GM19467 (cell line): ENCODE measurements around the gene IFI6.

Source experiments
- ATAC-seq: cut with Tn5 transposase; IDR thresholded peaks from one replicate; pipeline ENCODE4 v1.9.1; 2021; ENCODE audit warnings: mild to moderate bottlenecking, moderate library complexity; ENCODE audit not compliant: unreplicated experiment

The IFI6 gene

GRCh38 chr1:27676410-27676809 lies 4.4 kb upstream of the IFI6 start:
- no peak for ATAC-seq

DNA sequence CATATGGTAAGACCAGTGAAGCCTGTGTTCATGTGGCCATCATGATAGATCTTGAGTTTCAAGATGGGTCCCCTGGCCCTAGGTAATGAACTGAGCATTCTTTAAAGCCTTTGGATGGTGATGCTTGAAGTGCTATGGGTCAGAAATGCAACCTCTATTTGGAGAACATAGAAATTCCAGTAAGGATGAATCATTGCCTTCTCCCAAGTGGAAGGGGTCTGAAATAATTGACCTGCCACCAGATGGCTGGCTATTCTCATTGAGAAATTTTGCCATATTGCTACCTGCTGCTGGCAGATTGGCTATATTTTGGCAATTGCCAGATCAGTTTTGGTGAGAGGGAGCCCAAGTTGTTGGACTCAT lies 739 bp upstream of the IFI6 start:
- ATAC-seq, result no peak

- no peak for ATAC-seq
Measured at GRCh38 chr1:27669876-27670275, 2.1 kb downstream of the IFI6 start.

DNA sequence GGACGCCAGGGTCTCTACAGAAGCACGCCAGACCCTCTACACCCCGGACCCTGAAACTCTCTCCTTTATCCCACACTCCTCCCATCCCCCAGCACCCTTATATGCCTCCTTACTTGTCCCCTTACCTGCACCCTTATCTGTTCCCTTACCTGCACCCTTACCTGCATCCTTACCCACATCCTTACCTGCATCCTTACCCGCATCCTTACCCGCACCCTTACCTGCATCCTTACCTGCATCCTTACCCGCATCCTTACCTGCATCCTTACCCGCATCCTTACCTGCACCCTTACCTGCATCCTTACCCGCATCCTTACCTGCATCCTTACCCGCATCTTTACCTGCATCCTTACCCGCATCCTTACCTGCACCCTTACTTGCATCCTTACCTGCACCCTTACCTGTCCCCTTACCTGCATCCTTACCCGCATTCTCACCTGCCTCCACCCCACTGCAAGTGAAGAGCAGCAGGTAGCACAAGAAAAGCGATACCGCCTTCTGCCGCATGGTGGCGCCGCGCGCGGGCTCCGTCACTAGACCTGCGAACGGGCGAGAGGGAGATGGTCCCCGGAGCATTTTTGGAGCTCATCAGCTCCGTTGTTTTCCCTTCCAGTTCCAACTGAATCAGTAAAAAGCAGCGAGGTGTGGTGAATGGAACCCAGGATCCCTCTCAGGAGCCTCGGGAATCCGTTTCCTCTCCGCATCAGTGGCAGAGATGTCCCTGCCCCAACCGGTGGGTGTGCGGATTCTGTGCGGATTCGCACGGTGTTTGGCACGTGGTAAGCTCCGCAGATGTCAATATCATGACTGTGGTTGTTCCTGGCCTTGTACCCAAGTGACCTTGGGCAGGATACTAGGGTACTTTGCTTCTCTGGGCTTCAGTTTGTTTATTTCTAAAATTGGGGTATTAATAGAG lies 2.9 kb downstream of the IFI6 start:
- ATAC-seq, result no peak

DNA sequence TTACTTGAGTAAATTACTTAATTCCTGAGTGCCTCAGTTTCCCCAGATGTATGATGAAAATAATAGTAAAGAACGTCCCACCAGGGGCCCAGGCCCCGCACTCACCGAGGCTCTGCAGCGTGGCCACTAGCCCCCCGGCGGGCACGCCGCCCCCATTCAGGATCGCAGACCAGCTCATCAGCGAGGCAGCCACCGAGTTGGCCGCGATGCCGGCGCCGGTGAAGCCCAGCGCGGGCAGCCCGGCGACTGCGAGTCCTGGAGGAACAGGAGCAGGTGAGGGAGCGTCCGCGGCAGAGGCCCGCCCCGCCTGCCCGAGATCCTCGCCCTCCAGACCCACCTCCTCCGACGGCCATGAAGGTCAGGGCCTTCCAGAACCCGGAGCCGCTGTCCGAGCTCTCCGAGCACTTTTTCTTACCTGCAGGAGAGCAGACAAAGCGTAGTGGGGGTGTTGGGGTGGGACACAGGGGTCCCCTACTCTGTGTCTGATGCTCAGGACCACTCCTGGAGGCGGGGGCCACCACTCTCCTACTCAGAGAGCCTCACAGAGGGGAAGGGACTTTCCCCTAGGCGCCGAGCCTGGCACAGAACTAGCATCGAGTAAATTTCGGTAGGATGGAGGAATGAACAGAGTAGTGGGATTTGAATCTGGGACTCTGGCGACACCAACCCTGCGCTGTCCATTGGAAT lies 3.7 kb downstream of the IFI6 start:
- ATAC-seq, result no peak

DNA sequence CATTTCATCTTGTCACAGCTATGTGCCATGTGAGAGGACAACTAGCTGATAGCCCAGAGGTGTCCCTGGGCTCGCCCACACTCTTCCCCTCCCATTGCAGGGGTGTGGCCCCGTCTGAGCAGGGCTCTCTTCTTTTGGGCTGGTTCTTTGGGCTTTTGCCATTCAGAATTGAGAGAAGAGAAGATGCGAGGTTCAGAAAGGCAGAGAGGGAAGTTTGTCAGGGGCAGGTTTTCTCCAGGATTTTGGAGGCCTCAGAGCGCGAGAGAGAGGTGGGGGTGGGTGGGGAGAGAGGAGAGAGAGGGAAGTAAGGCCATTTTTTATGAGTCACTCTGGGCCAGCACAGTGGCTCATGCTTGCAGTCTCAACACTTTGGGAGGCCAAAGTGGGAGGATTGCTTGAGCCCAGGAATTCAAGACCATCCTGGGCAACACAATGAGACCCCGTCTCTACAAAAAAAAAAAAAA lies 5.2 kb downstream of the IFI6 start:
- no peak for ATAC-seq

DNA sequence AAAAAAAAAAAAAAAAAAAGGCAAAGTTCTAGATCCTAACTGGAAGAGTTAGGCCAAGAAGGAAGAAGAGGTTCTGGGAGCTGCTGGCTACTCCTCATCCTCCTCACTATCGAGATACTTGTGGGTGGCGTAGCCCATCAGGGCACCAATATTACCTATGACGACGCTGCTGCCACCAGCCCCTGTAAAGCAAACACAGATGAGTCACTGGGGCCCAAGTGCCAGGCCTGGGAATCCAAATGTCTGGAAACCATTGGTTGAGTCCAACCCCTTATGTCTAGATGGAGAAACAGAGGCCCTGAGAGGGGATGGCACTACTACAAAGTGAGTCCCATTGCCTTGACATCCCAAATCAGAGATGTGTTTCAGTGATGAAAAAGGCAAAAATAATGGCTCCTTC lies 5.7 kb downstream of the IFI6 start:
- ATAC-seq, result no peak

- no peak for ATAC-seq
Measured at GRCh38 chr1:27665016-27665651, 6.9 kb downstream of the IFI6 start.

GRCh38 chr1:27664291-27664690 lies 7.7 kb downstream of the IFI6 start:
- ATAC-seq, result no peak

- ATAC-seq, result peak; percentile 37
Measured at GRCh38 chr1:27662707-27663393, 9.1 kb downstream of the IFI6 start.

DNA sequence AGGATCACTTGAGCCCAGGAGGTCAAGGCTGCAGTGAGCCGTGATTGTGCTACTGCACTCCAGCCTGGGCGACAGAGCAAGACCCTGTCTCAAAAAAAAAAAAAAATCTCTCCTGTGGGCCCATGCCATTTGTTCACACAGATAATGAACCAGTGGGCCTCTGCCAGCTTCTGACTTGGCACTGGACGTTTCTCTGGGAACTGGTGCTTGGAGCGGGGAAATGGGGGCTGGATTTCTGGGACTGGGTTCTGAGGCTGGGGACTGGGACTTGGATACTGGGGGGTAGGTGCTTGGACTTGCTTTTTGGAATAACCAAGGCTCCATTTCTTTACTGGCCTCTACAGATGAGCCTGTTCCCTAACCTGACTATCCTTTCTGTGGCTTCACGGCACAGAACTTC lies 9.7 kb downstream of the IFI6 start:
- no peak for ATAC-seq

DNA sequence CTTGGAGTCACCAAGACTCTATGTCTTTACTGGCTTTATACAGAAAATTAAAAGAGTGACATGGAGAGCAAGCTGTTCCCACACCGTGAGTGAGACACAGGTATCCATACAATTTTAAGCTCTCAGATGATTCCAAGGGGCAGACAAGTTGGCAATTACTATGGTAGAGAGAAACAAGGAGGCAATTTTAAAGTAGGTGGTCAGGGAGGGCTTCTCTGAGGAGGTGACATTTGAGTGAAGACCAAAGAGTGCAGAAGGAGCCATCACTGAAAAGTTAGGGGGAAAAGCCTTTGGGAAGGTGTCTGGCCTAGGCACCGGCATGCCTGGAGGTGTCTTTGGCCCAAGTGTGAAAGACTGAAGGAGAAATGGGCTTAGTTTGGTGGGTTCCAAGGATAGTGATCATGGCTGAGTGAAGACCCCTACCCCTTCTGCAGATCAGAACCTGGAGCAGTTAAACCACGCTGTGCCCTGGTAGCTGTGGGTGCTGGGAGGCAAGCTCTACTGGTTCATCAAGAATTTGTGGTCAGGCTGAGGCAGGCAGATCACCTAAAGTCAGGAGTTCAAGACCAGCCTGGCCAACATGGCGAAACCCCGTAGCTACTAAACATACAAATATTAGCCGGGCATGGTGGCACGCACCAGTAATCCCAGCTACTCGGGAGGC lies 10.4 kb downstream of the IFI6 start:
- no peak for ATAC-seq

- ATAC-seq, result no peak
Measured at GRCh38 chr1:27660300-27660835, 11.6 kb downstream of the IFI6 start.

DNA sequence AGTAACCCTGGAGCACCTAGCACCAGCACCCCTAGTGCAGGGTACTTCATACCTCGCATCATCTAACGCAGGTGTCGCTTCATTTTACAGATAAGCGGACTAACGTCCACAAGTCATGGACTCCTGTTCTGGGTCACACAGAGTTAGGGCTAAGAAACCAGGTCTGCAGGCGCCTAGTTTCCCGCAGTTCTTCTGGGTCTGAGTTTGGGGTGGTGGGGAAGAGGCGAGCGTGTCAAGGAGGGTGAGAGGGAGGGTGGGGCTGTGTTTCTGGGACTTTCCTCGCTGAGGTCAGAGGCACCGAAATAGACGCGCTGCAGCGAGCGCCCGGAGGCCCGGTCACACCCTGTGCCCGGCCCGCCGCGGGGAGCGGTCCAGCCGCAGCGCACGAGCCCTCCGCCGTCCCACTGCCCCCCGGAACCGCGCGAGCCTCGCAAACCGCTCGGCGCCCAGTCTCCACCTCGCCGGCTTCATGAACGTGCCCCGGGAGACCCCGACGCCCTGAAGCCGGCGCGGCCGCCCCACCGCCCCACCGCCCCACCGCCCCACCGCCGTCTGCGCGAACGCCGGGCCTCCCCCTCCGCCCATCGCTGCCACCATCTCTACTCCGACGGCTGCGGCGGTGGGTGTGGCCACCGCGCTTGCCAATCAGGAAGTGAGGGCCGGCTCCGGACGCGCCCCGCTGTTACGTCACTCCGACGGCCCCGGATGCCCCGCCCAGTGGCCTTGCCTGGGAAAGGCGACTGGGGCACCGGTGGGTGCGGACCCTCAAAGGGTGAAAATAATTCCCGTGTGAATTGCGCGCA lies 12.3 kb downstream of the IFI6 start:
- ATAC-seq, result peak; percentile 51

DNA sequence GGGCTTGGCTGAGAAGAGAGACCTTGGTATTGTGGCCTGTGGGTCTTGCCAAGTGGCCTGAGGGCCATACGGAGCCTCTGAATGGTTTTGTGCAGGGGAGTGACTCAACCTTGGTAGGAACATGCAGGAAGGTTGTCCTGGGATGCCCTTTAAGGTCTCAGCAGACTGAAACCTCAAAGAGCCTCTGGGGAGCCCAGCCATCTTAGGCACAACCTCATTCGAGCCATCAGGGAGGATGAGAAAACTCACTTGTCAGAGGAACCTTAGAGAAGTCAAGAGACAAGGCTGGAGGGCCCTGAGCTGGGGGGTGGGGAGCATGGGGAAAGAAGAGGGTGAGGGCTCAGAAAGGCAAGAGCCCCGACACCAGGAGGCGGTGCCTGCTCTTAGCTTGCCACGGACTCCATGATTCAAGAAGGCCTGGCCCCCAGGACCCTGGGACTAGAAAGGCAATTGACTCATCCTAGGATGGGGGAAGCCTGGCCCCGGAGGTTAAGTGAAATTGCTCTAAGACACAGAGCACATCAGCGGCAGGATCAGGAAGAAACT lies 13.0 kb downstream of the IFI6 start:
- no peak for ATAC-seq

DNA sequence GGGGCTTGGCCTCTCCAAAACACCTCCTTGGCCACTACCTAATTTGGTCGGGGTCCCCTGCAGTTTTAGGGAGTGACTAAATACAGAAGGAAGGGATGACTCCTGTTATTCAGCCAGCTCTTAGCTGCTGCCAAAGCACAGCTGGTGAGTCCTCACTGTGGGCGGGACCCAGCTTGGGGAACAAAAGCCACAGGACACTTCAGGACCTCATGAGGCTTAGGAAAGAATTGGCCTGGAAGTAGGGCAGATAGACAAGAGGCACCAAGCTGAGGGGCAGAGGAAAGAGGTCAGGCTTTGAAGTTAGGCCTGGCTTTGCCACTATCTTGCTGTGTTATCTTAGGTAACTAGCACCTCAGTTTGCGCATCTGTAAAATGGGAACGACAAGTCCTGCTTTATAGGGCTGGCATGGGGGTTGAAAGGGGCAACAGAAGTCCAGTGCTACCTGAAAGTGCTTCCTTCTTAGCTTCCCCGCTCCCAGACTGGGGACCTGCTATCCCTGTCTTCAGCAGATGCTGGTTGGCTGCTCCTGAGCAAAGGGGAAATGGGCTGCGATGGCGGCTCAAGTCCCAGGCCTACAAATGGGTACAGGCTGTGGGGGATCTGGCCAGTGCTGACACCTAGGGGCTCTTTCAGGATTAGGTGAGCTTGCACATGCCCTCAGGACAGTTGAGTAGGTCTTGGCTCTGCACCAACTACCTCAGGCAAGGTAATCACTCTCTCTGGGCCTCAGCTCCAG lies 15.7 kb downstream of the IFI6 start:
- ATAC-seq, result no peak

GRCh38 chr1:27655151-27655937 lies 16.6 kb downstream of the IFI6 start:
- ATAC-seq, result no peak
